Measurements from ENCODE around the gene ANKS6. TPM values are rescaled to one million over a fixed set of nuclear protein-coding genes. Genes with fewer than 3 reads are reported as not detected.
A peak's percentile ranks its signal among the peaks of the same experiment; 100 is the strongest.

ANKS6 gene
- total RNA-seq, 1 experiment from 2014 or later, result 46.3 TPM

GRCh38 chr9:98724810-98725530, 71.4 kb downstream of the ANKS6 start:
- H3K27me3 ChIP-seq (ENCODE audit: insufficient read depth, low read length), result no peaks in the 10 kb centered on the region
- no peak overlapping the region for H2AK5ac ChIP-seq (ENCODE audit: insufficient read length, low read length)
- H4K20me1 ChIP-seq (ENCODE audit: control insufficient read depth, insufficient read depth, insufficient read length), result no peaks in the 10 kb centered on the region
- no peak overlapping the region for H2BK120ac ChIP-seq (ENCODE audit: low read depth, low read length, poor library complexity, severe bottlenecking)
- H2AFZ ChIP-seq (ENCODE audit: low read length), result no peak overlapping the region
- H4K8ac ChIP-seq (replicated peaks; ENCODE audit: insufficient read length, low read depth, low read length), result no peak overlapping the region
- no CpG with 5 or more reads among the region's 5 CpGs for WGBS (ENCODE audit: extremely low coverage, insufficient read length, low lambda C conversion rate)
- no peak overlapping the region for H4K5ac ChIP-seq (ENCODE audit: insufficient read length, low read depth, low read length)
- H3K27ac ChIP-seq (ENCODE audit: insufficient read length, low read depth, low read length), result no peak overlapping the region
- no peak overlapping the region for H3K27ac Mint-ChIP-seq
- peaks cover 51% of the 10 kb centered on the region for H3K27me3 Mint-ChIP-seq (ENCODE audit: low read depth)
- H3K79me1 ChIP-seq (ENCODE audit: insufficient read depth, low read depth, low read length, poor library complexity, severe bottlenecking), result no peaks in the 10 kb centered on the region
- TF ChIP-seq CTCF (conservative IDR thresholded peaks at IDR 0.05), result no peak
- H3K4ac ChIP-seq (ENCODE audit: low read depth, low read length), result no peak overlapping the region
- no peak overlapping the region for H3K23ac ChIP-seq (ENCODE audit: insufficient read length, low read depth, low read length)
- H3K9me3 ChIP-seq (ENCODE audit: control insufficient read depth, low read depth, low read length), result no peaks in the 10 kb centered on the region
- H3K4me3 Mint-ChIP-seq, result no peak overlapping the region
- H3T11ph ChIP-seq (ENCODE audit: low read length), result no peak overlapping the region
- DNase-seq, result no peak
- H2BK15ac ChIP-seq (ENCODE audit: low read depth, low read length), result no peak overlapping the region
- H3K79me2 ChIP-seq (ENCODE audit: insufficient read depth, low read length), result no peaks in the 10 kb centered on the region
- no peak overlapping the region for H3K9ac ChIP-seq (ENCODE audit: extremely low read depth, insufficient read length, low read length)
- no peak overlapping the region for H3K4me2 ChIP-seq (ENCODE audit: insufficient read depth, insufficient read length, low read length)
- H3K14ac ChIP-seq (ENCODE audit: insufficient read depth, low read length), result peak overlapping the region; percentile 25; the same call in 1 of the 2 replicates
- H3K4me1 ChIP-seq (ENCODE audit: insufficient read depth, low read length), result no peaks in the 10 kb centered on the region
- no peak overlapping the region for H2BK20ac ChIP-seq (ENCODE audit: low read depth, low read length, poor library complexity, severe bottlenecking)
- no peak overlapping the region for H2BK12ac ChIP-seq (ENCODE audit: insufficient read length, low read depth, low read length)
- 0 out of 4 replicates have a peak, but pooled peaks cover 0 to 3% of the 10 kb centered on the region in 2 experiments for H3K4me1 Mint-ChIP-seq
- no peaks in the 10 kb centered on the region for H3K23me2 ChIP-seq (ENCODE audit: insufficient read length, low read depth, low read length, poor library complexity, severe bottlenecking)
- no peaks in the 10 kb centered on the region for H3K9me3 Mint-ChIP-seq
- H4K91ac ChIP-seq (ENCODE audit: insufficient read length, low read depth, low read length), result no peak overlapping the region
- H3K18ac ChIP-seq (ENCODE audit: insufficient read length, low read depth, low read length), result no peak overlapping the region
- H2BK5ac ChIP-seq (ENCODE audit: insufficient read length, low read length), result no peak overlapping the region
- no peaks in the 10 kb centered on the region for H3K36me3 Mint-ChIP-seq (ENCODE audit: insufficient read depth in 1 of 3, low read depth in 3 of 3)
- no peak overlapping the region for H3K56ac ChIP-seq (ENCODE audit: insufficient read length, low read depth, low read length)
